Stimulated activated CD4-positive, alpha-beta T cell treated with anti-CD3 and anti-CD28 coated beads, Interleukin-15, amount 100 ng/mL, for 24 hours (primary cell): ENCODE results near the gene USP38.

Source experiments
- DNase-seq: peaks from one replicate; pipeline ENCODE4 v3.0.0-alpha.2; 2020

Gene USP38

DNA sequence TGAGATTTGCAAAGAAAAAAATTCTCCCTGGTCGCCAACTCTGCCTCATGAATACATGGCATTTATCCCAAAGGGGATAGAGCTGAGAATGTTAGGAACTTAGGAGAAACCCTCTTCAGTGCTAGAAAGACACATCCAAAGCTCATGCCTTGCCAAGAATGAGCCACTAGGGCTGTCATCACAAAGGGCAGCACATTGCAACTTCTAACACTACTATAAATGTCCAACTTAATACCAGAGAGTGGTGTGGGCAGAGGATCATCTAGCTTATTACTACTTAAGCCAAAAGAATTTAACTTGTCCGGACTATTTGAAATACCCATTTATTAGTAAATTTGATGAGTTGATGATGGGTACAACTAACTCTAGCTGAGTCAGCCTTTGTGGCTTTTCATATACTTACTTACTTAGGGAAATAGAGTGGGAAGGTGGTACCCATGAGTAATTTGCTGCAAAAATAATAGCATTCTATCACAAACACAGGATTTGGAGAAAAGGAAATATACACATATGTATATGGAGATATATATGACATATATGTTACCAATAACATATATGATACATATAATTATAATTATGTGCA lies 85.6 kb downstream of the USP38 start:
- DNase-seq, result no peak
